Measurements from ENCODE around the gene UCK1.

GRCh38 chr9:131491001-131491710 is 39.9 kb downstream of the UCK1 start:
- TF ChIP-seq POLR2A (IDR thresholded peaks at IDR 0.05) (no peak), EP300 (IDR thresholded peaks at IDR 0.05) (no peak), CTCF (IDR thresholded peaks at IDR 0.05) (no peak), POLR2AphosphoS5 (IDR thresholded peaks at IDR 0.05) (no peak)

All from stomach (tissue), 4 donors.